ENCODE data around the gene VWDE. TPM values are rescaled to one million over a fixed set of nuclear protein-coding genes. Genes with fewer than 3 reads are reported as not detected.
"Not testable (repeated sequence)": the region's sequence is repeated elsewhere in the genome, so short reads cannot be mapped to it uniquely, and the experiment has no call there.

The VWDE gene
- total RNA-seq (2013) = 0.06 TPM
- polyA plus RNA-seq (not detected), polyA minus RNA-seq (0.14 TPM in 1 of 2 replicates, not detected in the other), total RNA-seq (0 to 5.9 (median 0.18) reads per million in 11 experiments)

GRCh38 chr7:12403287-12404181 is at the start of gene VWDE:
TSS of gene VWDE (minus strand) at chr7:12403865. CDS start at chr7:12403716, 149 bp downstream.
- Histone ChIP-seq H3K27me3 (ENCODE audit: control insufficient read depth in 2 of 2, insufficient read depth in 2 of 2, low read length in 2 of 2) (peaks cover 0 to 5% of the 10 kb centered on the region in 2 donors), H2AFZ (ENCODE audit: insufficient read depth, low read depth, low read length, poor library complexity, severe bottlenecking) (peak within 1 kb of the TSS; percentile 78), H3K9me3 (replicated peaks in 1 of 2; ENCODE audit: control insufficient read depth in 1 of 2, insufficient read depth in 1 of 2, low read length in 2 of 2) (peaks cover 1 to 3% of the 10 kb centered on the region in 2 donors), H3K27ac (ENCODE audit: low read depth in 1 of 2, low read length in 2 of 2) (no peak within 1 kb of the TSS), H3K36me3 (replicated peaks in 1 of 2; ENCODE audit: control insufficient read depth in 1 of 2, insufficient read depth in 2 of 2, low read length in 2 of 2) (no peaks in the 10 kb centered on the region), H3K9ac (ENCODE audit: insufficient read depth, low read length, poor library complexity, severe bottlenecking) (peak within 1 kb of the TSS; percentile 27), H3K79me2 (ENCODE audit: insufficient read depth, low read length) (no peaks in the 10 kb centered on the region), H3K4me1 (ENCODE audit: control insufficient read depth in 1 of 2, insufficient read depth in 2 of 2, low read length in 2 of 2) (peaks cover 16 to 17% of the 10 kb centered on the region in 2 donors), H3K4me2 (replicated peaks; ENCODE audit: extremely low read depth, low read length, poor library complexity, severe bottlenecking) (peak within 1 kb of the TSS; percentile 84), H3K4me3 (replicated peaks in 1 of 3; ENCODE audit: low read depth in 2 of 3, low read length in 3 of 3) (peak within 1 kb of the TSS; percentile 34 to 75 (median 34)), H4K20me1 (ENCODE audit: insufficient read depth, low read length) (no peaks in the 10 kb centered on the region)
- WGBS (ENCODE audit: insufficient coverage) = under 1% methylated on average over 53 of the region's 54 CpGs
- H3K27me3 Mint-ChIP-seq (ENCODE audit: low read depth in 3 of 3) = peaks cover 10 to 19% (median 17%) of the 10 kb centered on the region in 3 donors
- no peaks in the 10 kb centered on the region for H3K36me3 Mint-ChIP-seq
- DNase-seq = peak in 1 of 3 donors; percentile 8
- peak within 1 kb of the TSS; percentile 87 to 97 for H3K4me3 Mint-ChIP-seq
- peaks cover 0 to 11% (median under 1%) of the 10 kb centered on the region in 7 donors for H3K9me3 Mint-ChIP-seq
- peaks cover 19% of the 10 kb centered on the region for H3K4me1 Mint-ChIP-seq
- intact Hi-C loops (cut with micrococcal nuclease) = no loop called here
- peak within 1 kb of the TSS in 1 of 7 donors; percentile 43 for H3K27ac Mint-ChIP-seq
- TF ChIP-seq CTCF (IDR thresholded peaks at IDR 0.05) = no peak

GRCh38 chr7:12453136-12453535 is 49.5 kb upstream of the VWDE start:
- H3K4me3 Mint-ChIP-seq; H3K9me3 ChIP-seq (replicated peaks in 1 of 2; ENCODE audit: control insufficient read depth in 1 of 2, insufficient read depth in 1 of 2, low read length in 2 of 2); H3K27ac ChIP-seq (ENCODE audit: low read depth in 1 of 2, low read length in 2 of 2); H3K9ac ChIP-seq (ENCODE audit: insufficient read depth, low read length, poor library complexity, severe bottlenecking); H3K9me3 Mint-ChIP-seq; H3K27me3 Mint-ChIP-seq (ENCODE audit: low read depth in 3 of 3); H3K4me2 ChIP-seq (replicated peaks; ENCODE audit: extremely low read depth, low read length, poor library complexity, severe bottlenecking); DNase-seq; H4K20me1 ChIP-seq (ENCODE audit: insufficient read depth, low read length); H3K36me3 Mint-ChIP-seq; H3K36me3 ChIP-seq (replicated peaks in 1 of 2; ENCODE audit: control insufficient read depth in 1 of 2, insufficient read depth in 2 of 2, low read length in 2 of 2); H3K4me3 ChIP-seq (replicated peaks in 1 of 3; ENCODE audit: low read depth in 2 of 3, low read length in 3 of 3); H3K79me2 ChIP-seq (ENCODE audit: insufficient read depth, low read length); intact Hi-C loops (cut with micrococcal nuclease); H3K27ac Mint-ChIP-seq; H3K27me3 ChIP-seq (ENCODE audit: control insufficient read depth in 2 of 2, insufficient read depth in 2 of 2, low read length in 2 of 2); H3K4me1 ChIP-seq (ENCODE audit: control insufficient read depth in 1 of 2, insufficient read depth in 2 of 2, low read length in 2 of 2); H2AFZ ChIP-seq (ENCODE audit: insufficient read depth, low read depth, low read length, poor library complexity, severe bottlenecking); H3K4me1 Mint-ChIP-seq: not testable (repeated sequence)
- no CpG with 5 or more reads among the region's 2 CpGs for WGBS (ENCODE audit: insufficient coverage)
